Left kidney (tissue), 2 donors: ENCODE results near the gene WBP2. TPM values are rescaled to one million over a fixed set of nuclear protein-coding genes. Genes with fewer than 3 reads are reported as not detected.

ENCODE experiments used
- DNase-seq: peaks from one replicate; pipeline ENCODE4 v3.0.0-alpha.2; 2013
- polyA plus RNA-seq: library from polyadenylated mRNA; unstranded; fragments of 120-200 nt; gene quantifications from one replicate; pipeline ENCODE4 v1.2.1, GENCODE V29; 2013; ENCODE audit not compliant: insufficient read length

WBP2 gene
- polyA plus RNA-seq, 1 donor, result 75.9 TPM

GRCh38 chr17:75846692-75847613, 8.2 kb downstream of the WBP2 start:
- DNase-seq, result no peak

- no peak for DNase-seq
Observed at GRCh38 chr17:75845933-75846691, 9.0 kb downstream of the WBP2 start.

- DNase-seq, result no peak
Observed at GRCh38 chr17:75845058-75845711, 9.9 kb downstream of the WBP2 start.

GRCh38 chr17:75844530-75845057, 10.5 kb downstream of the WBP2 start:
- DNase-seq, result no peak

GRCh38 chr17:75843577-75844529, 11.3 kb downstream of the WBP2 start, which contains the start of gene UNC13D:
Gene UNC13D (minus strand): TSS chr17:75844404. CDS start chr17:75844337, 67 bp downstream.
- no peak for DNase-seq

GRCh38 chr17:75842963-75843576, 12.1 kb downstream of the WBP2 start:
- DNase-seq, result no peak

GRCh38 chr17:75842411-75842810, 12.7 kb downstream of the WBP2 start:
- no peak for DNase-seq

GRCh38 chr17:75840799-75841164, 14.4 kb downstream of the WBP2 start:
- DNase-seq, result no peak

GRCh38 chr17:75839942-75840798, 15.0 kb downstream of the WBP2 start:
- no peak for DNase-seq

- DNase-seq, result no peak
Observed at GRCh38 chr17:75838410-75838809, 16.7 kb downstream of the WBP2 start.

GRCh38 chr17:75837899-75838298, 17.2 kb downstream of the WBP2 start:
- no peak for DNase-seq

GRCh38 chr17:75836605-75837004, 18.5 kb downstream of the WBP2 start:
- DNase-seq, result no peak

- DNase-seq, result no peak
Observed at GRCh38 chr17:75835654-75835987, 19.5 kb downstream of the WBP2 start.

GRCh38 chr17:75834928-75835653, 20.0 kb downstream of the WBP2 start:
- no peak for DNase-seq

- DNase-seq, result no peak
Observed at GRCh38 chr17:75834279-75834920, 20.7 kb downstream of the WBP2 start.

- DNase-seq, result no peak
Observed at GRCh38 chr17:75832652-75833400, 22.3 kb downstream of the WBP2 start.

- no peak for DNase-seq
Observed at GRCh38 chr17:75832164-75832651, 22.9 kb downstream of the WBP2 start.
